Germinal center (tissue), 1 donor: ENCODE data around the gene PRDM7.
A peak's percentile ranks its signal among the peaks of the same experiment; 100 is the strongest.
"Not testable (repeated sequence)": the region's sequence is repeated elsewhere in the genome, so short reads cannot be mapped to it uniquely, and the experiment has no call there.

Experiments used
- DNase-seq: peaks from one replicate; pipeline ENCODE4 v3.0.0; 2012; ENCODE audit warnings: mixed read lengths, low spot score

PRDM7 gene

GRCh38 chr16:90077240-90077756, at the start of gene PRDM7:
Gene PRDM7, minus strand, starts transcription at chr16:90077331. Its CDS starts 1,421 bp downstream, at chr16:90075910.
- peak; percentile 98 for DNase-seq

- DNase-seq = not testable (repeated sequence)
Observed at GRCh38 chr16:90121846-90122245, 44.7 kb upstream of the PRDM7 start.

GRCh38 chr16:90107617-90108016, 30.5 kb upstream of the PRDM7 start:
- not testable (repeated sequence) for DNase-seq

- DNase-seq = not testable (repeated sequence)
Observed at GRCh38 chr16:90107060-90107459, 29.9 kb upstream of the PRDM7 start.

GRCh38 chr16:90106271-90106670, 29.1 kb upstream of the PRDM7 start:
- not testable (repeated sequence) for DNase-seq

- not testable (repeated sequence) for DNase-seq
Observed at GRCh38 chr16:90104725-90105124, 27.6 kb upstream of the PRDM7 start.

GRCh38 chr16:90102086-90102884, 25.2 kb upstream of the PRDM7 start:
- DNase-seq = not testable (repeated sequence)

GRCh38 chr16:90101332-90101731, 24.2 kb upstream of the PRDM7 start:
- not testable (repeated sequence) for DNase-seq

GRCh38 chr16:90100790-90101189, 23.7 kb upstream of the PRDM7 start:
- DNase-seq = not testable (repeated sequence)

- DNase-seq = not testable (repeated sequence)
Observed at GRCh38 chr16:90100229-90100628, 23.1 kb upstream of the PRDM7 start.

GRCh38 chr16:90098936-90099335, 21.8 kb upstream of the PRDM7 start:
- not testable (repeated sequence) for DNase-seq

GRCh38 chr16:90097010-90097684, 20.0 kb upstream of the PRDM7 start:
- not testable (repeated sequence) for DNase-seq

GRCh38 chr16:90094791-90095190, 17.7 kb upstream of the PRDM7 start:
- DNase-seq = not testable (repeated sequence)

- not testable (repeated sequence) for DNase-seq
Observed at GRCh38 chr16:90094296-90094695, 17.2 kb upstream of the PRDM7 start.

GRCh38 chr16:90093799-90094198, 16.7 kb upstream of the PRDM7 start:
- DNase-seq = not testable (repeated sequence)

GRCh38 chr16:90092781-90093180, 15.7 kb upstream of the PRDM7 start:
- DNase-seq = not testable (repeated sequence)

- no peak for DNase-seq
Observed at GRCh38 chr16:90084215-90084950, 7.3 kb upstream of the PRDM7 start.

- DNase-seq = no peak
Observed at GRCh38 chr16:90083139-90083538, 6.0 kb upstream of the PRDM7 start.

GRCh38 chr16:90081606-90081970, 4.5 kb upstream of the PRDM7 start:
- no peak for DNase-seq

GRCh38 chr16:90078579-90078895, 1.4 kb upstream of the PRDM7 start:
- no peak for DNase-seq

GRCh38 chr16:90077757-90078578, 837 bp upstream of the PRDM7 start:
- peak; percentile 43 for DNase-seq
